GM18502 (cell line): ENCODE results near the gene KPNA2.

Experiments used
- ATAC-seq: cut with Tn5 transposase; IDR thresholded peaks from one replicate; pipeline ENCODE4 v1.9.1; 2021; ENCODE audit warnings: mild to moderate bottlenecking; ENCODE audit not compliant: unreplicated experiment, poor library complexity

The KPNA2 gene

GRCh38 chr17:68095205-68095811, 59.8 kb downstream of the KPNA2 start:
- ATAC-seq: no peak

- no peak for ATAC-seq
Measured at GRCh38 chr17:68096111-68096510, 60.6 kb downstream of the KPNA2 start.
